ENCODE results near the gene SETD5.

DNA sequence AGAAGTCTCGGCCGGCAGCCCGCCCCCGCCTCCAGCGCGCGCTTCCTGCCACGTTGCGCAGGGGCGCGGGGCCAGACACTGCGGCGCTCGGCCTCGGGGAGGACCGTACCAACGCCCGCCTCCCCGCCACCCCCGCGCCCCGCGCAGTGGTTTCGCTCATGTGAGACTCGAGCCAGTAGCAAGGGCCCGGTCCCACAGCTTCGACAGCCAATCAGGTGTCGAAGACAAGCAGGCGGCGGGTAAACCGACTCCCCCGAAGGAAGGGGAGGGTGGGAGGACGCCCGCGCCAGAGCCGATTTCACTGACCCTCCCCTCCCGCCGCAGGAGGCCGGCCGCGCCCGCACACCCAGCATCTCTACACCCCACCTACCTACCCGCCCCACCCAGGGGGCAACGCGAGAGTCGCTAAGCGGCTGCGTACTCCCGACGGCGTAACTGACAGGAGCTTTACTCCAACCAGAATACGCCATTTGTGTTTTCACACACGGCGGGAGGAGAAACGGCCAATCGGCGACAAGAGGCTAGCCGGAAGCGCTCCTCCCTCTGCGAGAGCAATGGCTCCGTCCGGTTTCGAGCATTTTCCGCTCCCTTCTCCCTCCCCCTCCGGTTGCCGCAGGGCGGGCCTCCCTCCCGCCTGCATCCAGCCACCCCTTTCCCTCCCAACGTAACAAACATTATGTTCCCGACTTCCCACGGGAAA is 633 bp upstream of the SETD5 start:
- TF ChIP-seq, protein P1, sequence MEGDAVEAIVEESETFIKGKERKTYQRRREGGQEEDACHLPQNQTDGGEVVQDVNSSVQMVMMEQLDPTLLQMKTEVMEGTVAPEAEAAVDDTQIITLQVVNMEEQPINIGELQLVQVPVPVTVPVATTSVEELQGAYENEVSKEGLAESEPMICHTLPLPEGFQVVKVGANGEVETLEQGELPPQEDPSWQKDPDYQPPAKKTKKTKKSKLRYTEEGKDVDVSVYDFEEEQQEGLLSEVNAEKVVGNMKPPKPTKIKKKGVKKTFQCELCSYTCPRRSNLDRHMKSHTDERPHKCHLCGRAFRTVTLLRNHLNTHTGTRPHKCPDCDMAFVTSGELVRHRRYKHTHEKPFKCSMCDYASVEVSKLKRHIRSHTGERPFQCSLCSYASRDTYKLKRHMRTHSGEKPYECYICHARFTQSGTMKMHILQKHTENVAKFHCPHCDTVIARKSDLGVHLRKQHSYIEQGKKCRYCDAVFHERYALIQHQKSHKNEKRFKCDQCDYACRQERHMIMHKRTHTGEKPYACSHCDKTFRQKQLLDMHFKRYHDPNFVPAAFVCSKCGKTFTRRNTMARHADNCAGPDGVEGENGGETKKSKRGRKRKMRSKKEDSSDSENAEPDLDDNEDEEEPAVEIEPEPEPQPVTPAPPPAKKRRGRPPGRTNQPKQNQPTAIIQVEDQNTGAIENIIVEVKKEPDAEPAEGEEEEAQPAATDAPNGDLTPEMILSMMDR (IDR thresholded peaks at IDR 0.05) = no peak
- TF ChIP-seq POLR2A (IDR thresholded peaks at IDR 0.05) = no peak

All from uterus (tissue), 2 donors.